Measurements from ENCODE around the gene SPOP.

DNA sequence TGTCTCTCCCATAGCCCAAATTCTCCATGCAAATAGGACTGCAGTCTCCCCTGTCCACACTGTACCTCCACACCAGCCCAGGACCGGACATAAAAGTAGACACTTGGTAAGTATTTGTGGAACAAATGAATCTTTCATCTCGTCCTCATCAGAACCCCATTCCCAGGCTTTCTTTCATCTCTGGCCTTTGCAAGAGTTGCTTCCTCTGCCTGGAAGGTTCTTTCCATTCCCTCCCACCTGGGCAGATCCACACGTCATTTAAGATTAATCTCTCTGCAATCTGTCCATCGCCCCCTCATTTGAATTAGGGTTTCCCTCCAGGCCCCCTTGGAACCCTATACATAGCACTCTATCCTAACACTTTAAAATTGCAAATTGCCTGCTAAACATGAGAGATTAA lies 106.1 kb downstream of the SPOP start:
- TF ChIP-seq HDAC6 (IDR thresholded peaks at IDR 0.05; ENCODE audit: low read depth, low read length) (no peak), ZNF778 (CRISPR knock-in tag; IDR thresholded peaks at IDR 0.05) (no peak), HNRNPH1 (optimal IDR thresholded peaks at IDR 0.05; ENCODE audit: low read depth, low read length) (no peak), SP1 (CRISPR knock-in tag; IDR thresholded peaks at IDR 0.05) (no peak), RCOR1 (IDR thresholded peaks at IDR 0.05; ENCODE audit: borderline replicate concordance in 1 of 2, low read depth in 2 of 2, low read length in 2 of 2) (no peak), TAF15 (IDR thresholded peaks at IDR 0.05; ENCODE audit: low read depth, low read length) (no peak), SIN3B (IDR thresholded peaks at IDR 0.05; ENCODE audit: low read depth) (no peak), ZNF165 (CRISPR knock-in tag; IDR thresholded peaks at IDR 0.05; ENCODE audit: borderline replicate concordance) (no peak), SPI1 (IDR thresholded peaks at IDR 0.05; ENCODE audit: borderline replicate concordance, low read depth, low read length) (no peak), MEIS2 (IDR thresholded peaks at IDR 0.05; ENCODE audit: partially characterized antibody) (no peak), POLR2AphosphoS2 (IDR thresholded peaks at IDR 0.05; ENCODE audit: low read length) (no peak)
- TF ChIP-seq, protein P1, sequence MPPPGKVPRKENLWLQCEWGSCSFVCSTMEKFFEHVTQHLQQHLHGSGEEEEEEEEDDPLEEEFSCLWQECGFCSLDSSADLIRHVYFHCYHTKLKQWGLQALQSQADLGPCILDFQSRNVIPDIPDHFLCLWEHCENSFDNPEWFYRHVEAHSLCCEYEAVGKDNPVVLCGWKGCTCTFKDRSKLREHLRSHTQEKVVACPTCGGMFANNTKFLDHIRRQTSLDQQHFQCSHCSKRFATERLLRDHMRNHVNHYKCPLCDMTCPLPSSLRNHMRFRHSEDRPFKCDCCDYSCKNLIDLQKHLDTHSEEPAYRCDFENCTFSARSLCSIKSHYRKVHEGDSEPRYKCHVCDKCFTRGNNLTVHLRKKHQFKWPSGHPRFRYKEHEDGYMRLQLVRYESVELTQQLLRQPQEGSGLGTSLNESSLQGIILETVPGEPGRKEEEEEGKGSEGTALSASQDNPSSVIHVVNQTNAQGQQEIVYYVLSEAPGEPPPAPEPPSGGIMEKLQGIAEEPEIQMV (tag; conservative IDR thresholded peaks at IDR 0.05; ENCODE audit: low read depth) = no peak
- TF ChIP-seq, protein P2, sequence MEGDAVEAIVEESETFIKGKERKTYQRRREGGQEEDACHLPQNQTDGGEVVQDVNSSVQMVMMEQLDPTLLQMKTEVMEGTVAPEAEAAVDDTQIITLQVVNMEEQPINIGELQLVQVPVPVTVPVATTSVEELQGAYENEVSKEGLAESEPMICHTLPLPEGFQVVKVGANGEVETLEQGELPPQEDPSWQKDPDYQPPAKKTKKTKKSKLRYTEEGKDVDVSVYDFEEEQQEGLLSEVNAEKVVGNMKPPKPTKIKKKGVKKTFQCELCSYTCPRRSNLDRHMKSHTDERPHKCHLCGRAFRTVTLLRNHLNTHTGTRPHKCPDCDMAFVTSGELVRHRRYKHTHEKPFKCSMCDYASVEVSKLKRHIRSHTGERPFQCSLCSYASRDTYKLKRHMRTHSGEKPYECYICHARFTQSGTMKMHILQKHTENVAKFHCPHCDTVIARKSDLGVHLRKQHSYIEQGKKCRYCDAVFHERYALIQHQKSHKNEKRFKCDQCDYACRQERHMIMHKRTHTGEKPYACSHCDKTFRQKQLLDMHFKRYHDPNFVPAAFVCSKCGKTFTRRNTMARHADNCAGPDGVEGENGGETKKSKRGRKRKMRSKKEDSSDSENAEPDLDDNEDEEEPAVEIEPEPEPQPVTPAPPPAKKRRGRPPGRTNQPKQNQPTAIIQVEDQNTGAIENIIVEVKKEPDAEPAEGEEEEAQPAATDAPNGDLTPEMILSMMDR (IDR thresholded peaks at IDR 0.05 in 2 of 3, conservative IDR thresholded peaks at IDR 0.05 in 1 of 3; ENCODE audit: insufficient read depth in 2 of 3, low read depth in 1 of 3, low read length in 3 of 3) = no peak
